ENCODE measurements around the gene KDM4C.

DNA sequence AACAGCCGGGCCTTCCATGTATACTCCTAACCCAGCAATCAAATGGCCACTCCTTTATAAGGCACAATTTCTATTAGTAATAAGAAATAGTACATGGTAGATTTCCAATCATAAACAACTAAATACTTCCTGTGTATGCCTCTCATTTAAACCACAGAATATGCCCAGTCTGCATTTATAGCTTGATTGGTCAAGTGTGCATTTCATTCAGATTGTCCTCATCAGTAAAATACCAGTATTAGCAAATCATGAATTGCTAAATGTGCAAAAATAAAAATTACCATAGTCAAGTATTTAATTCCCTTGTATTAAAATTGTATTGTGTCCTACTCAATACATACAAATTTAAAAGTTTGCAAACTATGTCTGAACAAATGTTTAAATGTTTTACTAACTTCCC, 406.2 kb downstream of the KDM4C start:
- TF ChIP-seq EZH2 (IDR thresholded peaks at IDR 0.05) (no peak), POLR2AphosphoS5 (IDR thresholded peaks at IDR 0.05; ENCODE audit: borderline replicate concordance, low read depth, low read length) (no peak), FOXP2 (optimal IDR thresholded peaks at IDR 0.05; ENCODE audit: control extremely low read depth, extremely low read length, insufficient read depth) (no peak)

Data from SK-N-MC (cell line).